GM23338 (cell line): Measurements from ENCODE around the gene AGPAT3. TPM values are rescaled to one million over a fixed set of nuclear protein-coding genes. Genes with fewer than 3 reads are reported as not detected.

Experiments used
- ATAC-seq: fragments of 200-7000 bp; cut with Tn5 transposase; 3 replicates; pipeline ENCODE4 v1.9.1; 2020
- DNase-seq: peaks from one replicate; pipeline ENCODE4 v3.0.0-alpha.2; 2015; ENCODE audit warnings: low spot score
- H2AFZ ChIP-seq: fragments of 200-600 bp; sonication (generic); 2 replicates; pipeline ENCODE4 v1.8.0; 2016; ENCODE audit warnings: antibody characterized with exemption, mild to moderate bottlenecking, moderate library complexity
- H3F3A ChIP-seq: fragments of 200-600 bp; sonication (generic); replicated peaks from 2 replicates; pipeline ENCODE4 v1.8.0; 2017; ENCODE audit warnings: antibody characterized with exemption, mixed run types, low read depth
- H3K27ac ChIP-seq: fragments of 200-600 bp; sonication (generic); 2 replicates; pipeline ENCODE4 v1.6.1; 2016; ENCODE audit warnings: low read depth
- H3K27me3 ChIP-seq: fragments of 200-600 bp; sonication (generic); 2 replicates; pipeline ENCODE4 v1.8.0; 2016; ENCODE audit warnings: mild to moderate bottlenecking, mixed run types, moderate library complexity; ENCODE audit not compliant: insufficient read depth
- H3K36me3 ChIP-seq: fragments of 200-600 bp; sonication (generic); 2 replicates; pipeline ENCODE4 v1.8.0; 2016; ENCODE audit warnings: mild to moderate bottlenecking; ENCODE audit not compliant: insufficient read depth
- H3K4me1 ChIP-seq: fragments of 200-600 bp; sonication (generic); 2 replicates; pipeline ENCODE4 v1.8.0; 2016; ENCODE audit warnings: mild to moderate bottlenecking, moderate library complexity; ENCODE audit not compliant: insufficient read depth
- H3K4me2 ChIP-seq: fragments of 200-600 bp; sonication (generic); 2 replicates; pipeline ENCODE4 v1.7.1; 2017; ENCODE audit warnings: mixed run types
- H3K4me3 ChIP-seq: fragments of 200-600 bp; sonication (generic); 2 replicates; pipeline ENCODE4 v1.6.1; 2016; ENCODE audit warnings: mixed run types
- H3K79me2 ChIP-seq: fragments of 200-600 bp; sonication (generic); replicated peaks from 2 replicates; pipeline ENCODE4 v1.8.0; 2017; ENCODE audit warnings: mild to moderate bottlenecking; ENCODE audit not compliant: insufficient read depth
- H3K9me2 ChIP-seq: fragments of 200-600 bp; sonication (generic); 2 replicates; pipeline ENCODE4 v1.8.0; 2017; ENCODE audit not compliant: insufficient read depth
- H4K20me1 ChIP-seq: fragments of 200-600 bp; sonication (generic); replicated peaks from 2 replicates; pipeline ENCODE4 v1.8.0; 2017; ENCODE audit warnings: mild to moderate bottlenecking; ENCODE audit not compliant: insufficient read depth
- H3K27ac Mint-ChIP-seq: 2 replicates; pipeline ENCODE4 v1.8.0; 2020; ENCODE audit warnings: inconsistent platforms, mild to moderate bottlenecking, moderate library complexity, mixed read lengths
- H3K27me3 Mint-ChIP-seq: 3 replicates; pipeline ENCODE4 v1.8.0; 2022; ENCODE audit warnings: low read depth, mild to moderate bottlenecking, moderate library complexity, mixed read lengths, inconsistent platforms; ENCODE audit not compliant: insufficient read depth, poor library complexity
- H3K36me3 Mint-ChIP-seq: 3 replicates; pipeline ENCODE4 v1.8.0; 2021; ENCODE audit warnings: low read depth, mild to moderate bottlenecking, inconsistent platforms, moderate library complexity, mixed read lengths
- H3K4me1 Mint-ChIP-seq: 3 replicates; pipeline ENCODE4 v1.8.0; 2020; ENCODE audit warnings: mild to moderate bottlenecking, inconsistent platforms, mixed read lengths
- H3K4me3 Mint-ChIP-seq: 3 replicates; pipeline ENCODE4 v1.8.0; 2021; ENCODE audit warnings: moderate library complexity, mild to moderate bottlenecking, inconsistent platforms, mixed read lengths
- H3K9me3 Mint-ChIP-seq: 3 replicates; pipeline ENCODE4 v1.8.0; 2020; ENCODE audit warnings: moderate library complexity, mild to moderate bottlenecking, inconsistent platforms, mixed read lengths
- CREB1 ChIP-seq: fragments of 250-450 bp; sonication (Bioruptor Pico); IDR thresholded peaks from 2 replicates; pipeline ENCODE4 v1.5.0; 2020; ENCODE audit warnings: low read depth, mild to moderate bottlenecking, moderate library complexity
- CTCF ChIP-seq, 2 experiments: fragments of 200-600 bp in 1 of 2; sonication (generic) in 1 of 2; conservative IDR thresholded peaks; 2 replicates each; pipeline versions ENCODE4 v1.5.1 to v1.6.1; 2016 to 2017; ENCODE audit warnings: antibody characterized with exemption in 2 of 2, low read depth in 2 of 2, mild to moderate bottlenecking in 2 of 2, moderate library complexity in 1 of 2
- EZH2 ChIP-seq: fragments of 200-600 bp; sonication (generic); IDR thresholded peaks from one replicate; pipeline ENCODE4 v1.8.0; 2017; ENCODE audit warnings: antibody characterized with exemption, mild to moderate bottlenecking, low read depth; ENCODE audit not compliant: unreplicated experiment
- NANOG ChIP-seq: IDR thresholded peaks from 2 replicates; pipeline ENCODE4 v1.6.1; 2016; ENCODE audit warnings: antibody characterized with exemption, borderline replicate concordance
- POLR2AphosphoS5 ChIP-seq: IDR thresholded peaks from 2 replicates; pipeline ENCODE4 v1.6.1; 2016; ENCODE audit warnings: antibody characterized with exemption, low read depth
- ZNF114 ChIP-seq: fragments of 250-450 bp; sonication (Bioruptor Pico); IDR thresholded peaks from 2 replicates; pipeline ENCODE4 v1.5.0; 2020; ENCODE audit warnings: mild to moderate bottlenecking, moderate library complexity
- ZNF331 ChIP-seq: fragments of 250-450 bp; sonication (Bioruptor Pico); IDR thresholded peaks from 2 replicates; pipeline ENCODE4 v1.5.0; 2020; ENCODE audit warnings: low read depth, mild to moderate bottlenecking, moderate library complexity
- polyA plus RNA-seq: library from polyadenylated mRNA; unstranded; fragments of >200 nt; fragmentation: Nextera tagmentation; extraction: Ambion mirVana; gene quantifications from 2 replicates; pipeline ENCODE4 v1.2.1, GENCODE V29; 2016
- total RNA-seq: library from RNA; depleted of rRNA; stranded (reverse); fragments of >200 nt; shearing (Covaris generic); gene quantifications from 2 replicates; pipeline ENCODE4 v1.2.3, GENCODE V29; 2014
- TF ChIP-seq, protein P1 (sequence below): fragments of 250-450 bp; sonication (Bioruptor Pico); IDR thresholded peaks from 2 replicates; pipeline ENCODE4 v1.5.0; 2020; ENCODE audit warnings: mild to moderate bottlenecking, moderate library complexity
- TF ChIP-seq, protein P2 (sequence below): IDR thresholded peaks from one replicate; pipeline ENCODE4 v1.6.1; 2018; ENCODE audit warnings: antibody characterized with exemption; ENCODE audit not compliant: unreplicated experiment

Gene AGPAT3
- total and polyA plus RNA-seq, 2 experiments from 2014 or later = 2.1 to 6.1 TPM

DNA sequence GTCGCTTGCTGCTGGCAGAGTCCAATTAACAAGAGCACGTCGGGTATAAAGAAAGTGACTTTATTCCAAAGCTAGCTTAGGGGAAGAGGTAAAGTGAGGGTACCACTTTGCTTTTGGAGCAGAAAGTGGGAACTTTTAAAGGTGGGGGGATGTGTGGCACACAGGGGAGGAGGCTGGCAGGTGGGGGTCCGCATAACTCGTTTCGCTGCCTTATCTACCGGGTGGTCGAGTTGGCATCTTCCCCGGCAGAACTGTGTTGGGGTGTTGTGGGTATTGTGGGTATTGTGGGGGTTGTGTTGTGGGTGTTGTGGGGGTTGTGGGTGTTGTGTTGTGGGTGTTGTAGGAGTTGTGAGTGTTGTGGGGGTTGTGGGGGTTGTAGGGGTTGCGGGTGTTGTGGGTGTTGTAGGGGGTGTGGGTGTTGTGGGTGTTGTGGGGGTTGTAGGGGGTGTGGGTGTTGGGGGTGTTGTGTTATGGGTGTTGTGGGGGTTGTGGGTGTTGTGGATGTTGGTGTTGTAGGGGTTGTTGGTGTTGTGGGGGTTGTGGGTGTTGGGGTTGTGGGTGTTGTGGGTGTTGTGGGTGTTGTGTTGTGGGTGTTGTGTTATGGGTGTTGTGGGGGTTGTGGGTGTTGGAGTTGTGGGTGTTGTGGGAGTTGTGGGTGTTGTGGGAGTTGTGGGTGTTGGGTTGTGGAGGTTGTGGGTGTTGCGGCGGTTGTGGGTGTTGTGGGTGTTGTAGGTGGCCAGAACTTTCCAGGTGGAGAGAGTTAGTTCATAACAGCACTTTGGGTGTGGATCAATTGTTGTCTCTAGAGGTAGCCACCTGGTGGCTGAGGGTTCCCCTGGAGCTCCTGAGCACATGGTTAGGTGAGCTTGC is 52.7 kb downstream of the AGPAT3 start:
- Histone ChIP-seq H3K4me3 (no peak overlapping the region), H3K36me3 (no peaks in the 10 kb centered on the region), H3K9me2 (no peaks in the 10 kb centered on the region), H3K4me1 (peaks cover 10% of the 10 kb centered on the region), H3K79me2 (no peaks in the 10 kb centered on the region), H3F3A (0 out of 2 replicates have a peak, but pooled peaks cover 4% of the 10 kb centered on the region), H3K27ac (no peak overlapping the region), H2AFZ (no peak overlapping the region; the same call in 1 of the 2 replicates), H4K20me1 (no peaks in the 10 kb centered on the region), H3K27me3 (no peaks in the 10 kb centered on the region), H3K4me2 (no peak overlapping the region)
- Mint-ChIP-seq H3K27ac (no peak overlapping the region), H3K4me1 (peaks cover 36% of the 10 kb centered on the region), H3K4me3 (no peak overlapping the region), H3K36me3 (no peaks in the 10 kb centered on the region), H3K9me3 (no peaks in the 10 kb centered on the region), H3K27me3 (peaks cover 19% of the 10 kb centered on the region)
- no peak for DNase-seq
- TF ChIP-seq EZH2 = no peak
- TF ChIP-seq CREB1 (CRISPR knock-in tag) = no peak
- TF ChIP-seq CTCF (conservative IDR thresholded peaks at IDR 0.05; ENCODE audit: low read depth in 2 of 2) = no peak
- TF ChIP-seq, protein P1, sequence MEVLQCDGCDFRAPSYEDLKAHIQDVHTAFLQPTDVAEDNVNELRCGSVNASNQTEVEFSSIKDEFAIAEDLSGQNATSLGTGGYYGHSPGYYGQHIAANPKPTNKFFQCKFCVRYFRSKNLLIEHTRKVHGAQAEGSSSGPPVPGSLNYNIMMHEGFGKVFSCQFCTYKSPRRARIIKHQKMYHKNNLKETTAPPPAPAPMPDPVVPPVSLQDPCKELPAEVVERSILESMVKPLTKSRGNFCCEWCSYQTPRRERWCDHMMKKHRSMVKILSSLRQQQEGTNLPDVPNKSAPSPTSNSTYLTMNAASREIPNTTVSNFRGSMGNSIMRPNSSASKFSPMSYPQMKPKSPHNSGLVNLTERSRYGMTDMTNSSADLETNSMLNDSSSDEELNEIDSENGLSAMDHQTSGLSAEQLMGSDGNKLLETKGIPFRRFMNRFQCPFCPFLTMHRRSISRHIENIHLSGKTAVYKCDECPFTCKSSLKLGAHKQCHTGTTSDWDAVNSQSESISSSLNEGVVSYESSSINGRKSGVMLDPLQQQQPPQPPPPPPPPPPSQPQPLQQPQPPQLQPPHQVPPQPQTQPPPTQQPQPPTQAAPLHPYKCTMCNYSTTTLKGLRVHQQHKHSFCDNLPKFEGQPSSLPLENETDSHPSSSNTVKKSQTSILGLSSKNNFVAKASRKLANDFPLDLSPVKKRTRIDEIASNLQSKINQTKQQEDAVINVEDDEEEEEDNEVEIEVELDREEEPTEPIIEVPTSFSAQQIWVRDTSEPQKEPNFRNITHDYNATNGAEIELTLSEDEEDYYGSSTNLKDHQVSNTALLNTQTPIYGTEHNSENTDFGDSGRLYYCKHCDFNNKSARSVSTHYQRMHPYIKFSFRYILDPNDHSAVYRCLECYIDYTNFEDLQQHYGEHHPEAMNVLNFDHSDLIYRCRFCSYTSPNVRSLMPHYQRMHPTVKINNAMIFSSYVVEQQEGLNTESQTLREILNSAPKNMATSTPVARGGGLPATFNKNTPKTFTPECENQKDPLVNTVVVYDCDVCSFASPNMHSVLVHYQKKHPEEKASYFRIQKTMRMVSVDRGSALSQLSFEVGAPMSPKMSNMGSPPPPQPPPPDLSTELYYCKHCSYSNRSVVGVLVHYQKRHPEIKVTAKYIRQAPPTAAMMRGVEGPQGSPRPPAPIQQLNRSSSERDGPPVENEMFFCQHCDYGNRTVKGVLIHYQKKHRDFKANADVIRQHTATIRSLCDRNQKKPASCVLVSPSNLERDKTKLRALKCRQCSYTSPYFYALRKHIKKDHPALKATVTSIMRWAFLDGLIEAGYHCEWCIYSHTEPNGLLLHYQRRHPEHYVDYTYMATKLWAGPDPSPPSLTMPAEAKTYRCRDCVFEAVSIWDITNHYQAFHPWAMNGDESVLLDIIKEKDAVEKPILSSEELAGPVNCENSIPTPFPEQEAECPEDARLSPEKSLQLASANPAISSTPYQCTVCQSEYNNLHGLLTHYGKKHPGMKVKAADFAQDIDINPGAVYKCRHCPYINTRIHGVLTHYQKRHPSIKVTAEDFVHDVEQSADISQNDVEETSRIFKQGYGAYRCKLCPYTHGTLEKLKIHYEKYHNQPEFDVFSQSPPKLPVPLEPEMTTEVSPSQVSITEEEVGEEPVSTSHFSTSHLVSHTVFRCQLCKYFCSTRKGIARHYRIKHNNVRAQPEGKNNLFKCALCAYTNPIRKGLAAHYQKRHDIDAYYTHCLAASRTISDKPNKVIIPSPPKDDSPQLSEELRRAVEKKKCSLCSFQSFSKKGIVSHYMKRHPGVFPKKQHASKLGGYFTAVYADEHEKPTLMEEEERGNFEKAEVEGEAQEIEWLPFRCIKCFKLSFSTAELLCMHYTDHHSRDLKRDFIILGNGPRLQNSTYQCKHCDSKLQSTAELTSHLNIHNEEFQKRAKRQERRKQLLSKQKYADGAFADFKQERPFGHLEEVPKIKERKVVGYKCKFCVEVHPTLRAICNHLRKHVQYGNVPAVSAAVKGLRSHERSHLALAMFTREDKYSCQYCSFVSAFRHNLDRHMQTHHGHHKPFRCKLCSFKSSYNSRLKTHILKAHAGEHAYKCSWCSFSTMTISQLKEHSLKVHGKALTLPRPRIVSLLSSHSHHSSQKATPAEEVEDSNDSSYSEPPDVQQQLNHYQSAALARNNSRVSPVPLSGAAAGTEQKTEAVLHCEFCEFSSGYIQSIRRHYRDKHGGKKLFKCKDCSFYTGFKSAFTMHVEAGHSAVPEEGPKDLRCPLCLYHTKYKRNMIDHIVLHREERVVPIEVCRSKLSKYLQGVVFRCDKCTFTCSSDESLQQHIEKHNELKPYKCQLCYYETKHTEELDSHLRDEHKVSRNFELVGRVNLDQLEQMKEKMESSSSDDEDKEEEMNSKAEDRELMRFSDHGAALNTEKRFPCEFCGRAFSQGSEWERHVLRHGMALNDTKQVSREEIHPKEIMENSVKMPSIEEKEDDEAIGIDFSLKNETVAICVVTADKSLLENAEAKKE (CRISPR knock-in tag) = no peak
- no peak for TF ChIP-seq POLR2AphosphoS5
- no peak for TF ChIP-seq ZNF114
- TF ChIP-seq, protein P2, sequence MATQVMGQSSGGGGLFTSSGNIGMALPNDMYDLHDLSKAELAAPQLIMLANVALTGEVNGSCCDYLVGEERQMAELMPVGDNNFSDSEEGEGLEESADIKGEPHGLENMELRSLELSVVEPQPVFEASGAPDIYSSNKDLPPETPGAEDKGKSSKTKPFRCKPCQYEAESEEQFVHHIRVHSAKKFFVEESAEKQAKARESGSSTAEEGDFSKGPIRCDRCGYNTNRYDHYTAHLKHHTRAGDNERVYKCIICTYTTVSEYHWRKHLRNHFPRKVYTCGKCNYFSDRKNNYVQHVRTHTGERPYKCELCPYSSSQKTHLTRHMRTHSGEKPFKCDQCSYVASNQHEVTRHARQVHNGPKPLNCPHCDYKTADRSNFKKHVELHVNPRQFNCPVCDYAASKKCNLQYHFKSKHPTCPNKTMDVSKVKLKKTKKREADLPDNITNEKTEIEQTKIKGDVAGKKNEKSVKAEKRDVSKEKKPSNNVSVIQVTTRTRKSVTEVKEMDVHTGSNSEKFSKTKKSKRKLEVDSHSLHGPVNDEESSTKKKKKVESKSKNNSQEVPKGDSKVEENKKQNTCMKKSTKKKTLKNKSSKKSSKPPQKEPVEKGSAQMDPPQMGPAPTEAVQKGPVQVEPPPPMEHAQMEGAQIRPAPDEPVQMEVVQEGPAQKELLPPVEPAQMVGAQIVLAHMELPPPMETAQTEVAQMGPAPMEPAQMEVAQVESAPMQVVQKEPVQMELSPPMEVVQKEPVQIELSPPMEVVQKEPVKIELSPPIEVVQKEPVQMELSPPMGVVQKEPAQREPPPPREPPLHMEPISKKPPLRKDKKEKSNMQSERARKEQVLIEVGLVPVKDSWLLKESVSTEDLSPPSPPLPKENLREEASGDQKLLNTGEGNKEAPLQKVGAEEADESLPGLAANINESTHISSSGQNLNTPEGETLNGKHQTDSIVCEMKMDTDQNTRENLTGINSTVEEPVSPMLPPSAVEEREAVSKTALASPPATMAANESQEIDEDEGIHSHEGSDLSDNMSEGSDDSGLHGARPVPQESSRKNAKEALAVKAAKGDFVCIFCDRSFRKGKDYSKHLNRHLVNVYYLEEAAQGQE = no peak
- no peak for TF ChIP-seq NANOG
- no peak for TF ChIP-seq ZNF331
- no peak for ATAC-seq
